Breast epithelium (tissue), 4 donors: ENCODE data around the gene HSF5. TPM values are rescaled to one million over a fixed set of nuclear protein-coding genes. Genes with fewer than 3 reads are reported as not detected.
"Not testable (repeated sequence)": the region's sequence is repeated elsewhere in the genome, so short reads cannot be mapped to it uniquely, and the experiment has no call there.

Experiments used
- DNase-seq, 2 donors: peaks; one replicate each; pipeline ENCODE4 v3.0.0-alpha.2; 2019; ENCODE audit warnings: low spot score in 2 of 2
- H3K27ac ChIP-seq, 2 donors: fragments of 200-600 bp; sonication (generic) in 1 of 2; one replicate each; pipeline ENCODE4 v1.5.1; 2016 to 2019; ENCODE audit warnings: mild to moderate bottlenecking in 1 of 2
- H3K27me3 ChIP-seq, 2 donors: fragments of 200-600 bp; sonication (generic) in 1 of 2; one replicate each; pipeline versions ENCODE4 v1.5.1 to v1.6.0; 2017 to 2019; ENCODE audit warnings: control low read depth in 1 of 2, mild to moderate bottlenecking in 1 of 2
- H3K36me3 ChIP-seq: fragments of 200-600 bp; one replicate; pipeline ENCODE4 v1.5.1; 2019
- H3K4me1 ChIP-seq, 2 donors: fragments of 200-600 bp; sonication (generic); one replicate each; pipeline ENCODE4 v1.5.1; 2016 to 2019; ENCODE audit warnings: control low read depth in 1 of 2
- H3K4me3 ChIP-seq, 3 donors: fragments of 200-600 bp; sonication (generic); 1 replicate in 2 of 3; 2 replicates in 1 of 3; pipeline ENCODE4 v1.5.1; 2016 to 2019; ENCODE audit warnings: mild to moderate bottlenecking in 3 of 3, moderate library complexity in 2 of 3
- H3K9me3 ChIP-seq, 2 donors: fragments of 200-600 bp; sonication (generic) in 1 of 2; one replicate each; pipeline ENCODE4 v1.5.1; 2016 to 2019; ENCODE audit warnings: control low read depth in 1 of 2
- POLR2A ChIP-seq: fragments of 450-650 bp; IDR thresholded peaks from one replicate; pipeline ENCODE4 v1.6.1; 2016; ENCODE audit warnings: antibody characterized with exemption, mild to moderate bottlenecking, moderate library complexity
- POLR2AphosphoS5 ChIP-seq, 3 donors: sonication (generic); formaldehyde crosslinking; IDR thresholded peaks; one replicate each; pipeline ENCODE4 v1.6.1; 2017; ENCODE audit warnings: antibody characterized with exemption in 3 of 3
- intact Hi-C: fragments of 100-400 bp; cut with DNase I; formaldehyde crosslinking; loops from one replicate; pipeline ENCODE4 v1.15.1; 2023; ENCODE audit warnings: low total_unique reads
- total RNA-seq, 3 donors: library from RNA; depleted of rRNA; stranded (reverse); fragments of >200 nt; gene quantifications; one replicate each; pipeline ENCODE4 v1.1.0, GENCODE V29; 2016
- TF ChIP-seq, protein P1 (sequence below), 3 donors: fragments of 450-650 bp; IDR thresholded peaks; one replicate each; pipeline ENCODE4 v1.5.1; 2016 to 2017; ENCODE audit warnings: antibody characterized with exemption in 3 of 3, mild to moderate bottlenecking in 3 of 3, moderate library complexity in 3 of 3

The HSF5 gene
- total RNA-seq, 3 donors from 2014 or later = under 0.01 to 0.33 (median 0.32) TPM

DNA sequence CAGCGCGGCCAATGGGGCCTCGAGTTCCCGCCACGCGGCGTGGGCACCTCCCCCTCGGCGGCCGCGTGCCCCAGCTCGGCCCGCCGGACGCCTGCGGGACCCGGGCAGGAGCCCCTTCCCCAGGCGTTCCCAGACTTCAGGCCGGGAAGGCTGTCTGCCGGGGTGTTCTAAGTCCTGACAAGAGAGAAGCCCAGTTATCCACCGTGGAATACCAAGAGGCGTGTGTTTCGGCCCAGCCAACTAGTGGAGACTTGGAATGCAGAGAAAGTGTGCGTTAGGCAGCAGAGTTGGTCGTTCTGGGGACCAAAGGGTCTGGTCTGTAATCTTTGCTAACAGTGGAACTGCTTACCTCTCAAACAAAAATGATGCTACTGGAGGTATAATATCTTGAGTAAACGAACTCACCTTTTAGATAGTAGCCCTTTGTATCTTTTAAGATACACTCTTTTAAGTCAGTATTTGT, 251 bp upstream of the HSF5 start:
- Histone ChIP-seq H3K27ac (no peak overlapping the region), H3K9me3 (no peaks in the 10 kb centered on the region), H3K36me3 (peaks cover 13% of the 10 kb centered on the region), H3K27me3 (no peaks in the 10 kb centered on the region), H3K4me3 (no peak overlapping the region), H3K4me1 (no peaks in the 10 kb centered on the region)
- TF ChIP-seq POLR2A (no peak), POLR2AphosphoS5 (IDR thresholded peaks at IDR 0.05) (no peak)
- TF ChIP-seq, protein P1, sequence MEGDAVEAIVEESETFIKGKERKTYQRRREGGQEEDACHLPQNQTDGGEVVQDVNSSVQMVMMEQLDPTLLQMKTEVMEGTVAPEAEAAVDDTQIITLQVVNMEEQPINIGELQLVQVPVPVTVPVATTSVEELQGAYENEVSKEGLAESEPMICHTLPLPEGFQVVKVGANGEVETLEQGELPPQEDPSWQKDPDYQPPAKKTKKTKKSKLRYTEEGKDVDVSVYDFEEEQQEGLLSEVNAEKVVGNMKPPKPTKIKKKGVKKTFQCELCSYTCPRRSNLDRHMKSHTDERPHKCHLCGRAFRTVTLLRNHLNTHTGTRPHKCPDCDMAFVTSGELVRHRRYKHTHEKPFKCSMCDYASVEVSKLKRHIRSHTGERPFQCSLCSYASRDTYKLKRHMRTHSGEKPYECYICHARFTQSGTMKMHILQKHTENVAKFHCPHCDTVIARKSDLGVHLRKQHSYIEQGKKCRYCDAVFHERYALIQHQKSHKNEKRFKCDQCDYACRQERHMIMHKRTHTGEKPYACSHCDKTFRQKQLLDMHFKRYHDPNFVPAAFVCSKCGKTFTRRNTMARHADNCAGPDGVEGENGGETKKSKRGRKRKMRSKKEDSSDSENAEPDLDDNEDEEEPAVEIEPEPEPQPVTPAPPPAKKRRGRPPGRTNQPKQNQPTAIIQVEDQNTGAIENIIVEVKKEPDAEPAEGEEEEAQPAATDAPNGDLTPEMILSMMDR (IDR thresholded peaks at IDR 0.05) = no peak
- DNase-seq = no peak
- intact Hi-C loops = no loop called here

- H3K36me3 ChIP-seq = no peaks in the 10 kb centered on the region
- H3K4me3 ChIP-seq = no peak overlapping the region
- H3K27me3 ChIP-seq = no peaks in the 10 kb centered on the region
- TF ChIP-seq, protein P1 (IDR thresholded peaks at IDR 0.05) = no peak
- no peak for TF ChIP-seq POLR2A
- TF ChIP-seq POLR2AphosphoS5 (IDR thresholded peaks at IDR 0.05) = no peak
- H3K4me1 ChIP-seq = no peaks in the 10 kb centered on the region
- intact Hi-C loops = no loop called here
- H3K9me3 ChIP-seq = no peaks in the 10 kb centered on the region
- DNase-seq = no peak
- no peak overlapping the region for H3K27ac ChIP-seq
Measured at GRCh38 chr17:58484600-58484999, 3.6 kb downstream of the HSF5 start.

- H3K4me3 ChIP-seq, H3K36me3 ChIP-seq, H3K27ac ChIP-seq, H3K27me3 ChIP-seq, H3K4me1 ChIP-seq, intact Hi-C loops, H3K9me3 ChIP-seq, DNase-seq: not testable (repeated sequence)
Measured at GRCh38 chr17:58481798-58482197, 6.4 kb downstream of the HSF5 start.

GRCh38 chr17:58480090-58480489, 8.1 kb downstream of the HSF5 start:
- Histone ChIP-seq H3K9me3 (no peaks in the 10 kb centered on the region), H3K27ac (no peak overlapping the region), H3K4me3 (no peak overlapping the region), H3K36me3 (no peaks in the 10 kb centered on the region), H3K4me1 (no peaks in the 10 kb centered on the region), H3K27me3 (no peaks in the 10 kb centered on the region)
- intact Hi-C loops = no loop called here
- no peak for DNase-seq
- TF ChIP-seq POLR2A = no peak
- TF ChIP-seq, protein P1 (IDR thresholded peaks at IDR 0.05) = no peak
- no peak for TF ChIP-seq POLR2AphosphoS5 (IDR thresholded peaks at IDR 0.05)

GRCh38 chr17:58476812-58477211, 11.4 kb downstream of the HSF5 start:
- DNase-seq = no peak
- TF ChIP-seq POLR2A (no peak), POLR2AphosphoS5 (IDR thresholded peaks at IDR 0.05) (no peak)
- TF ChIP-seq, protein P1 (IDR thresholded peaks at IDR 0.05) = no peak
- intact Hi-C loops = no loop called here
- Histone ChIP-seq H3K27ac (no peak overlapping the region), H3K27me3 (no peaks in the 10 kb centered on the region), H3K4me3 (no peak overlapping the region), H3K9me3 (no peaks in the 10 kb centered on the region), H3K4me1 (no peaks in the 10 kb centered on the region), H3K36me3 (no peaks in the 10 kb centered on the region)

- Histone ChIP-seq H3K27ac (no peak overlapping the region), H3K4me3 (no peak overlapping the region), H3K9me3 (no peaks in the 10 kb centered on the region), H3K4me1 (no peaks in the 10 kb centered on the region), H3K27me3 (no peaks in the 10 kb centered on the region), H3K36me3 (no peaks in the 10 kb centered on the region)
- TF ChIP-seq, protein P1 (IDR thresholded peaks at IDR 0.05) = no peak
- TF ChIP-seq POLR2A (no peak), POLR2AphosphoS5 (IDR thresholded peaks at IDR 0.05) (no peak)
- intact Hi-C loops = no loop called here
- no peak for DNase-seq
Measured at GRCh38 chr17:58475985-58476384, 12.2 kb downstream of the HSF5 start.
